ENCODE measurements around the gene BARHL2.

Gene BARHL2

GRCh38 chr1:90719330-90720144, 2.4 kb upstream of the BARHL2 start:
- DNase-seq (ENCODE audit: insufficient read length, low spot score) = no peak
- no peak for FAIRE-seq
- TF ChIP-seq CTCF (IDR thresholded peaks at IDR 0.05; ENCODE audit: insufficient read depth, missing control alignments) = no peak

GRCh38 chr1:90718411-90719329, 1.6 kb upstream of the BARHL2 start:
- DNase-seq (ENCODE audit: insufficient read length, low spot score) (no peak), FAIRE-seq (no peak)
- no peak for TF ChIP-seq CTCF (IDR thresholded peaks at IDR 0.05; ENCODE audit: insufficient read depth, missing control alignments)

- TF ChIP-seq CTCF (IDR thresholded peaks at IDR 0.05; ENCODE audit: insufficient read depth, missing control alignments) = no peak
- FAIRE-seq (no peak), DNase-seq (ENCODE audit: insufficient read length, low spot score) (peak; percentile 87)
Observed at GRCh38 chr1:90717665-90718410, 736 bp upstream of the BARHL2 start.

- no peak for DNase-seq (ENCODE audit: insufficient read length, low spot score)
- no peak for FAIRE-seq
Observed at GRCh38 chr1:90717356-90717664, 208 bp upstream of the BARHL2 start.

GRCh38 chr1:90716243-90716551, 905 bp downstream of the BARHL2 start:
- FAIRE-seq (no peak), DNase-seq (ENCODE audit: insufficient read length, low spot score) (no peak)

More at GRCh38 chr1:90717356-90717664, 208 bp upstream of the BARHL2 start:
- TF ChIP-seq CTCF (IDR thresholded peaks at IDR 0.05; ENCODE audit: insufficient read depth, missing control alignments) = no peak

GRCh38 chr1:90715309-90715708, 1.8 kb downstream of the BARHL2 start:
- no peak for DNase-seq (ENCODE audit: insufficient read length, low spot score)
- FAIRE-seq = no peak
- TF ChIP-seq CTCF (IDR thresholded peaks at IDR 0.05; ENCODE audit: insufficient read depth, missing control alignments) = no peak

More at GRCh38 chr1:90716243-90716551, 905 bp downstream of the BARHL2 start:
- TF ChIP-seq CTCF (IDR thresholded peaks at IDR 0.05; ENCODE audit: insufficient read depth, missing control alignments) = no peak
